ENCODE results near the gene C9orf85.

C9orf85 gene

DNA sequence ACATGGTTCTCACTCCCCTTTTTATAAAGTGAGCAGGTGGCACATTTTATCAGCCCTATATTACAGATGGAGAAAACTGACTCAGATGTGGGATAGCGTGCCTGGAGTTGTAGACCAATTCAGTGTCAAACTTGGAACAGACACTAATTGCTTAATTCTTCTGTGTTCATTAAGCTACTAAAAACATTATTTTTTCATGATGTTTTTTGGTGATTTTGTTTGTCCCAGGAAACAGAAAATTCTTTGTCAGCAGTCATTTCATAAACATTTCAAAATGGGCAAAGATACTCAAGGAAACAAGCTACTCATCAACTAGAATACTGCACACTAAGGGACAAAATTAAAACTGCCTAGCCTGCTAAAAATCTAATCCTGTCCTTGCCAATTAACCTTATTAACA is 2.6 kb upstream of the C9orf85 start:
- DNase-seq = no peak

DNA sequence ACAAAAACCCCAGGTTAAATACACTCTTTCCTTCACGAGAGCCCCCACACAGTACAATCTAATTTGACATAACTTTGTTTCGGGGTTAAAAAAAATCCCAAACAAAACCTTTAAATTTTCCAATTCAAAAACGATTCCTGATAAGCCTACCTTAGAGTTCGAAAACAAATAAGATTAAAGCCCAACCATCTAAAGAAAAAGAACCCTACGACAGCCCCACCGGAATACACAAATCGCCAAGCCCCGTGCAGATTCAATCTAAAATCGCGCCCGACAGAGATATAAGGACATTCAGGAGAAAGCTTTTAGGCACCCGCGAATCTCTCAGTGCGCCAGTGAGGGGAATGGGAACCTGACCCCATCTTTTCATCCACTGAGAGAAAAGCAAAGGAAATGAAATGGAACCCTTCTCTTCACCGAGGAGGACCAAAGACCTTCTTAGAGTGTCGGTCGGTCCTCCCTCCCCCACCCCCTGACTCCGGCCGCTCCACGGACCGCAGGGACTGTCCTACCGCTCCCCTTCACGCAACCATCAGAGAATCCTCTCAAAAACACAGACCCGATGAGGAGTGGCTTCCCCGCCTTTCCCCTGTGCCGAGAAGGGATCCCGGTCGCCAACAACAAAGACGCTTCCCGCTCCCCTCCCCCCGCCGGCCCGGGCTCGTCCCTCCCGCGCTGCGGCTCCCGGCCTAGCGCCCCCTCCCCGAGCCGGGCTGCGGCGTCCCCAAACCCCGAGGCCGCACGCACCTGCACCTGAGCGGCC is 1.4 kb upstream of the C9orf85 start:
- peak; percentile 8 to 37 for DNase-seq

DNA sequence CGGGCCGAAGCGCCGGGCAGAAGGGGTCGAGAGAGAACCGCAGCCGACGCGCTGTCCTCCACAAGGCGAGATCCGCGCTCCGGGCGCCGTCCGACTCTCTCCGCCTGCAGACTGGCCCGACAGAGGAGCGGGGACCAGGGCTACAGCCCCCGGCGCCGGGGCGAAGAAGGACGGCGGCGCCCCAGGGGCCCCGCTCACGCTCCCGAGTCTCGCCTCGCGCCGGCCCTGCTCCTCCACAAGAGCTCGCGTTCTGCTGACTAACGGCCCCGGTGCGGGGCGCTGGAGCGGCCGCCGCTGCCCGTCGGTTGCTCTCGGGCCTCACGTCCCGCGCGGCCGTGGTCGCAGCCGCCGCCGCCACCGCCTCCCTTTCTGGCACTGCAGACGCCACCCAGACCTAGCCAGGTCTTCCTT is 784 bp upstream of the C9orf85 start:
- no peak for DNase-seq

DNA sequence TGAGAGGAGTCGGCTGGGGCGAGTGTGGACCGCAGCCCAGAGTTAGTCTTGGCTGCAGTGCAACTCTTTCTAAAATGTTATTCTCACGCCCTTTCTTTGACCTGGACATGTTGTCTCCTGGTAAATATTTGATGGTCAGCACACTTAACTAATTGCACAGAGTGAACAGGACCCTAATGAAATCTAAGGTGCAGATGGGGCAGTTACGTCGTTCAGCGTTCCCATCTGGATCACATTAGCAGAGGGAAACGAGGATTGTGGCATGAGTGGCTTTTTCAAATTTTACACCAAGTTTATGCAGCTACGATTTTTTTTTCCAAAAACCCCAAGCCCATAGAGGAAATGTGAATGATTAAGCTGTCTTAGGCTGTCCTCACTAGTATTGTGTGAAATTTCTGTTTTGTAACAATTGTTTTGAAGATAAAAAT is 483 bp downstream of the C9orf85 start:
- DNase-seq = no peak

DNA sequence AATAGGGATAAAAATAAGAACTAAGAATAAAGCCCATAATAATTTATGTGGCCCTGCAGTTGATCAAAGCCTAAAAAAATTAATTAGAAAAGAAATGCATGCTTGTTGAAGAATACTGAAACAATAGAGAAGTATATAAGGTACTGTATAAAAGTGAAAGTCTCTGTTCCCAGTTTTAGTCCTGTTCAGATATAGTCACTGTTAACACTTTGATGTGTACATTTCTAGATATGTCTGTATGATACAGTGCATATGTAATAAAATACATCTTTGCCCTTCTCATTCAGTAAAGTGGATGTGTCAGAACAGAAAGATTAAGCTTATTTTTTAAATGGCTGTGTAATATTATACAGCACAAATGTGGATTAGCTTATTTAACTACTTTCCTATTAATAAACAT is 4.1 kb downstream of the C9orf85 start:
- no peak for DNase-seq

DNA sequence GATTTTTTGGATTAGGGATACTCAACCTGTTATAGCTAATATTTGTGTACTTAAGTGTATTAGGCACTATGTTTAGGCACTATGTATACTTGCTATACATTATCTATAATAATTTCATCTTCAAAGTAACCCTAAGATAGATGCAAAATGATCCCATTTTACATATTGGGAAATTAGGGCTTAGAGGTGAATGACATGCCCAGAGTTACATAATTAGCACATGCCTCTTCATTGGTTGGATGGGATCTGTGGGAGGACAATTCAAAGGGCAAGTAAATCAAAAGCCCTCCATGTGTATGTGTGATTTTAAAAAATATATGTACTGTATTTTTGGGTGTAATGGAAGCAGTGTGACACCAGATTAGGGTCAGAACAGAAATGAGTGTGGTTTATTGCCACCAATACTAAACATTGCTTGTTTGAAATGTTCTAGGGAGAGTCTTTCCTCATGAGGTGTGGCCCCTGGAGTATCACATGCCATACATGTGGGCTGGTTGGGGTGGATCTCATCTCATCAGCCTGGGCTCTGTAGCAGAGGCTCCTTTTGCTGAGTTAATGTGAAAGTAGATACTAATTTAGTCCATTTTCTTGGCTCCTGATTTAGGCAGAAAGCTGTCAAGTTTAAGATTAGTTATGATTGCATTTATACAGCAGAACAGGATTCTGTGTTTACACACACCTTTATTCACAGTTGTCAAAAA is 5.5 kb downstream of the C9orf85 start:
- no peak for DNase-seq

DNA sequence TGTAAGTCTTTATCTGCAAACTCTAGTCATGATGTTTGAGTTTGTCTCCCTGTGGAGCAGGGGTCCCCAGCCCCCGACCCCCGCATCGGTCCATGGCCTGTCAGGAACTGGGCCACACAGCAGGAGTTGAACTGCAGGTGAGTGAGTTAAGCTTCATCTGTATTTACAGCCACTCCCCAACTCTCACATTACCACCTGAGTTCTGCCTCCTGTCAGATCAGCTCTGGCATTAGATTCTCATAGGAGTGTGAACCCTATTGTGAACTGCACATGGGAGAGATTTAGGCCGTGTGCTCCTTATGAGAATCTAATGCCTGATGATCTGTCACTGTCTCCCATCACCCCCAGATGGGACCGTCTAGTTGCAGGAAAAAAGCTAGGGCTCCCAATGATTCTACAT is 7.0 kb downstream of the C9orf85 start:
- no peak for DNase-seq

DNA sequence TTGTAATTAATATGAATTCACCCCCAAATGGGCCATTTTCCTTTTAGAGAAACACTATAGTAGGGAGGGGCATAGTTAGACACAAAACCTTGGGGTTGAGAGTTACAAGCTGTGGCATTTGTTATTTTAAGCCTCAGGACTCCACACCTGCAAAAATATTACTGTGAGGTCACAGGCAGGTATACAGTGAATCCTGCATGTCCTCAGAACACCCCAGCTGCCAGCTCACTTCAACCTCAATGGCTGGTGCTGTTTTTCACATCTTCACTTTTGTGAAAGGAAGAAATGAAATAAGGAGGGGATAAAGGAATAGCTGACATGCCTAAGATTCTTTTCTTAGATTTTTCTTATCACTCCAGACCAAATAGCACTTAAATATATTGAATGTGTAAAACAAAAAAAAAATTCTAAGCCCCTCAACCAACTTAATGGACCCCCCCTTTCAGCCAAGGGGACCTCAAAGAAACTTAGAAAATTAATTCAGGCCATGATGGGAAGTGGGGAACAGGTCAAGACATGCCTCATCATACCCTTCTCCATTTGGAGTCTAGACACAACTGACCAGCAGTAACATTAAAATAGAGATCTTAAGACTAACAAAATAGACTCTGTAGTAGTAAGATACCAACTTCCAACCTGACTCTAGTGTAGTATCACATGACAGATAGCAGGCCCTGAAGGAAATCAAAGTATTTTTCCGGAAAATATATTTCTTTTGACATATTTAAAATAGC is 9.2 kb downstream of the C9orf85 start:
- DNase-seq = no peak

DNA sequence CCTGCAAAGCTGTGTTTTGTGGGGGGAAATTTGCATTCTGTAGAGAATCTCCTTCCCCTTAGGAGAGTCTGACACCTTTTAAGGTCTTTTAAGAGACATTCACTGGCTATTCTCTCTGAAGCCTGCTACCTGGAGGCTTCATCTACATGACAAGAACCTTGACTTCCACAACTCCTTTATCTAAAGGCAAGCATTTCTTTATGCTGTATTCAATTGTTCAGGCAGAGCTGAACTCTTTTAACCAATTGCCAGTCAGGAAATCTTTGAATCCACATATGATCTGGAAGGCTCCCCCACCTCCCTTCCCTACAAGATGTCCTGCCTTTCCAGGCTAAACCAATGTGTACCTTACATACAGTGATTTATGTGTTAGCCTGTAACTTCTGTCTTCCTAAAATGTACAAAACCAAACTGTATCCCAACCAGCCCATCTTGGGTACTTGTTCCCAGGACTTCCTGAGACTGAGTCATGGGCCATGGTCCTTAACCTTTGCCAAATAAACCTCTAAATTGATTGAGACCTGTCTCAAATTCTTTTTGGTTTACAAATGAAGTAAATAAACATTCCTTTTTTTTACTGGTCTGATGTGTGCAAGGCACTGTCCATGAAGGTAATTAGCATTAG is 9.9 kb downstream of the C9orf85 start:
- DNase-seq = no peak

DNA sequence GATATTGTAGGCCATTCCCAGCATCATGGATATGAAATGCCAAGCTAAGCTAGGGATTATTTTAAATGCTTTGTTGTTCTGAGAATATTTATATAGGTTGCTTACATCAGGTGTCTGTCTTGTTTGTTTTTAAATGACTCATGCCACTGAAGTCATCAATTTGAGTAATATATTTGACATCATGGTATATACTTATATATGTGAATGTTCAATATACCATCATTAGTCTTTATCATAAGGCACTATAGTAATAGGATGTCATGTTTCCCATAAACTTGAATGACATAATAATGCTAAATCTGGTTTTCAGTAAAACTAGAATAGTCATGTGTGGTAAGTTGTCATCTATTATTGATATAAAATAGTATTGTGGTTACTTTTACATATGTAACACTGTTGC is 13.1 kb downstream of the C9orf85 start:
- DNase-seq = no peak

DNA sequence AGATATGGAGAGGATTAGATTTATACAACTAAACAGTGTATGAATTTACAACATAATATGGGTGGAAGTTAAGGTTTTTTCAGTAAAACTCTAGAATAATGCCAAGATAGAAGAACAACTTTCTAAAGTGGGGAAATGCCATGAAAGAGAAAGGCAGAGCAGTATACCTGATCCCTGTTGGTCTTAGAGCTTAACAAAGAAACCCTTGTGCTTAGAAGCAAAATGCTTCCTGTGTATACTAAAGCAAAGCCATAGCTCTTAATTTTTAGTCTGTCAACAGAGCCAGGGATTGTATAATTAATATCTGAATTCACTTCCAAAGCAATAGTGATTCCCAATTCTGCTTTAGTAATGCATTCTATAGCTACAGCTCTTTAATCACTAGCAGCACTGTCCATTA is 14.4 kb downstream of the C9orf85 start:
- no peak for DNase-seq

DNA sequence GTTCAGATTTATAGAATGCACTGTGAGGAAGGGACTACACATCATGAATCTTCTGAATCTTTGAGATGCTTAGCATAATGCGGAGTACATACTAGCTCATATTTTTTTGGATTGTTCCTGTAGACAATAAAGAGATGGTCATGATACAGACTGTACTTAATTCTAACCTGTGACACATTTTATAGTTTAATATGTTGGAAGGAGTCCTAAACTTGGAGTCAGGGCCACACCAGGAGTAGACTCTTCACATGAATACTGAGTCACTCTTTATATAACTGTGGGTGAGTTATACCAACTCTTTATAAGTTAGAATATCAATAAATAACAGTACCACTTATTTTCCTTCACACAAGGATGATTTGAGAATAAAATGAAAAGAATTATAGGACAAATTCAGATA is 16.9 kb downstream of the C9orf85 start:
- no peak for DNase-seq

DNA sequence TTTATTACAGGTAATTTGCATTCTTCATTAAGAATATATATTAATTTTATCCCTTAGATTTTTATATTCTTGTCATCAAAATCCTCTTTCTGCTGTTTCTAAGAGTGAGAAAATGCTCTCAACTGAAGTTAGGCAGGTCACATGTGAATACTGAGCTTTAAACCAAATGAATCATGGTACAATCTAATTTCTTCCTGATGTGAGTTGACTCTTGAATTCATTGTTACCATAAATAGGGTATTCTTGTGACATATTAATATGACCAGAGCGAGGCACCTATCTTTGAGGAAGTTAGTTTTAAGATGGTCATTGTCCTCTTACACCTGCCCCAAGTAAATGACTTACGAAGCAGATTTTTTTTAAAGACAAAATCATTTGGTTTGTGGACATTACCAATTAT is 17.4 kb downstream of the C9orf85 start:
- no peak for DNase-seq

DNA sequence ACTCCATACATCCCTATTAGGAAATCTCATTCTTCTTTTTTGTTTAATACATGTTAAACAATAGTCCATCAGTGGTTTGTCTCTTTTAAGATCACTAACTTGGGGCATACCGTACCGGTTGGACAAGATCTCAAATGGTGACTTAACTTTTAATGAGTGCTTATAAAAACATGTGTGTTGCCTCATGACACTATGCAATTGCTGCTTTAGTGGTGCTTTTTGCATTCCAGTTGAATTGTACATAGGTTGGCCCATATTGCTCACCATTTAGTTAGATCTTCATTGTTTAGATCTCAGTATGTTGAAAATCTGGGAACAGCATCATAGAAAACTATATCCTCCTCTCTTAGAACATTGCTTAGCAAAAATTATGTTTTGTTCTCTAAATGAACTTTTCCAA is 17.8 kb downstream of the C9orf85 start:
- DNase-seq = no peak

DNA sequence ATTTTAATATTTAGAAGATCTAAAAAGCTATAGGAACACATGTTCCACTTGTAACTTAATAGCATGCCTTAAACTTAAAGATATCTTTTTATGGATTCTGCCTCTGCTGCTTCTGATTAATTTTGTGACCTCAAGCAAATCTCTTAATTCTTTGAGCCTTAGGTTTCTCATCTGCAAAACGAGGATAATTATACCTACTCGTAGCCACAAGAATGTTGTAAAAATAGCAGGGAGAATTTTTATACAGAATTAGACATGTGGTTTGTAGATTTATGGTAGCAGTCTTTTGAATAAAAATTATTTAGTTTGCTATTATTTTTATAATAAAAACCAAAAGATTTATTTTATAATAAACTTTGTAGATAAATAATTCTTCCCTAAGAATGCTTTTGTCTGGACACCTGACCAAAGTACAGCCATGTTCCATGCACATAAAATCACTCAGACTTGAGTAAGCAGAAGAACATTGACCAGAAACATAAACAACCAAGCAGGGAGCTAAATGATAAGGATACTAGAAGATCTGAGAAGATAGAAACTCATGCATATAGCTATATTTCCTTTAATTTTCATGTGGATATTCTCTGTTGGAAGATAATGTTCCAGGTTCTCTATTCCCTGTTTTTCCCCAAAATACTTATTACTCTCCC is 18.5 kb downstream of the C9orf85 start:
- DNase-seq = no peak

DNA sequence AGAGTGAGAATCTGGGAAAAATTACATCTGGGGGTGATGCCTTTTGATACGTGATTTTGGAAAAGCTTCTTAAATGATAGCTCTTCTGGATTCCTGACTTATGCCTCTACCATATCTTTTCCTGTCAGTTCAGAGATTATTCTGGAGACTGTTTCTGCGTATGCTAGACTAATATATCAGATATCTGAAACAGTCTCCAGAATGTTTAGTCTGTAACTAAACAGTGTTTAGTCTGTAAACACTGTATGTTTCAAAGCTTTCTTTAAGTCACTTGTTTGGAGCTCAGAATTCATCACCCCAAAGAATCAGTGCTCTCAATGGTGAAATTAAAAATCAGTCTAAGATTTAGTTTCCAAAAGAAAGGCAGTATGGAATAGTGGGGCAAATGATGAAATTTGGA is 19.7 kb downstream of the C9orf85 start:
- no peak for DNase-seq

DNA sequence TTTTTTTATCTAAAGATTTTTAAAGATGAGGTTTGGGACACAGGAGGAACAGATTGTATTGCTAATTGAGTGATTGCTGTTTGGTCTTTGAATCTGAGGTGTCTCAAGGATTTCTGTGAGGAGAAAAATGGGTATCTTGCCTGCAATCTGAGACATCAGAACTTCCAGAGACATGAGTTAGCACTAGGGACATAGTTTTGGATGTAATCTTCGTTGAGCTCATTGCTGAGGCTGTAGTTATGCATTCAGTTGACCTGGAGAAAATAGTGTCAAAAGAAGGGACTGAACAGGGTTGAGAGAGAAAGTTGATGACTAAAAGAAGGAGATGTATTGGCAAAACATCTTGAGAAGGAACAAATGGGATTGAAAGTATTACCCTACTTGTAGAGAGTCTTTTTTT is 24.6 kb downstream of the C9orf85 start:
- no peak for DNase-seq

DNA sequence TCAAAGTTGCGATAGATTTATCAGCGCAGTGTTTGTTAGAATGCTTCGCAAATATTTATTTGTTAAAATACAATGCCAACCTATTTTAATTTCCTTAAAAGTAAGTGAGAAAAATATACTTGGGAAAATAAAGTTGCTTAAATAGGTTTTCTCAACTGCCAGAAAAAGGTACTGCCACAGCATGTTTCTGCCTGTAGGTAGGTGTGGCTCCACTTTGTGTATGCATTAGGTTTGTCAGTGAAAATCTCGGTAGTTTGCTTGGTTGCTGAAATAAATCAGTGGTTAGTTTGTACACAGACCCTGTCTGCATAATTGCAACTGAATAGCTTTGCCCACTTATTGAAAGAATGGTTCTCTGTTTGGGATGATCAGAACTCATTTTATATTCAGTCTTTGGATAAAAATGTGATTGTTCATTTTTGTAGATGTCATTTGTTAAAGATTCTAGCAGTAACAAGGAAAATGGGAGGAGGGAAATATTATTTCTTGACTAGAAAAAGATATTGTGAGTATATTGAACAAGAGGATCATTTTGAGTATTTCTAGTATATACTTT is 25.7 kb downstream of the C9orf85 start:
- no peak for DNase-seq

DNA sequence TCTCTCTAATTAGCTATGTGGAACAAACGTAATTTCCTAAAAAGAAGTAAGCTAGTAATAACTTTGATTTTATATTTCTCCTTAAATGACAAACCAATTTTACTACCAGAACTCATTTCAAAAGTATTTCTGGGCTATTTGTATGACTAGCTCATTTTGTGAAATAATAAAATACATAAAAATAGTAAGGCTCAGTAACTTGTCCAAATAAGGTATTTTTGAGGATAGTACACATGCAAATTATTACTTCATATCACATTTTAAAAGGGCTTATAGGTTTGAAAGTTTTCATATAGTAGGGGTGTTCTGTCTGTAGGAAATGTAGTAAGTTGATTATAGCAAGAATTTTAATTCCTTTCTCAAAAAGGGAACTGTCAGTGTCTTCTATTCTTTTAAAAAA is 26.5 kb downstream of the C9orf85 start:
- DNase-seq = no peak

DNA sequence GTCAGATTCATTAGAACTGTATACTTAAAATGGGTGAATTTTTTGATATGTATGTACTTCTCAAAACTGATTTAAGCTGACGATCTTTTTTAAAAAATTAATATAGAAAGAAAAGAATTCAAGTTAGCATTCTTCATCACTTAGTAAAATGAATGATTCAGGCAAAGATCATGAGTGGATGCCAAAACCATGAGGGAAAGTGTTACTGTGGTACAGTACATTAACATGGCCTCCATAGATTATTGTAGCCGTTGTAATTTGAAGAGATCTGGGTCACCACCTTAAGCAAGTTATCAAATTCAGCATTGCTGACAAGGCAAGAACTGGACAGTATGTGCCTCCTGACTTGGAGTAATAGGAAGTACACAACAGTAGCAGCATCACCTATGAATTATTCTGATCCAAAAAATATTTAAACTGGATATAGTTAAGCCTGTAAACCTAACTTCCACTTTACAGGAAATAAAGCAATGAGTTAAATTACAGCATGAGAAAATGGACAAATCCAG is 29.7 kb downstream of the C9orf85 start:
- no peak for DNase-seq

DNA sequence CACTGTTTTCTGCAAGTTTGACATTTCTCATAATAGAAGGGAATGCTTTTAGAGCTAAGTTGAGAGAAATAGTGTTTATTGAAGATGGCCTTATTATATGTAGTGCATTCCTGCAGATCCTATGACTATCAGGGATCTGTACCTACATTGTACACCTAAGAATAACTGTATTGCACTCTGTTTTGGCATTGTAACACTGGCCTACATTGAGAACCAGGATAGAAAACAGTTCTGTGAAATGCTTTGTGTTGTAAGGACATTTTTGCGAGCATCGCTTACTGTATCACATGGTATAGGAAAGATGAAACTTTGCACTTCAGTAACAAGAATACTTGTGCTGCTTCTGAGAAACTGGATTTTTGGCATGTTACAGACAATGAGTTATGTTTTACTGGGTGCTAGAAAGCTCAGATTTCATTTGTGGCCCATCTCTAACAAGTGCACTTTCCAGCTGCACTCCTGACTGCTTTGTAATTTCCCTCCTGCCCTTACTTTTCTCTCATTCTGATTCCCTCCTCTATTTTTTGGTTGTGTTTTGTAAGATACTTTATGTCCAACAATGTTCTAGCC is 30.6 kb downstream of the C9orf85 start:
- DNase-seq = no peak

DNA sequence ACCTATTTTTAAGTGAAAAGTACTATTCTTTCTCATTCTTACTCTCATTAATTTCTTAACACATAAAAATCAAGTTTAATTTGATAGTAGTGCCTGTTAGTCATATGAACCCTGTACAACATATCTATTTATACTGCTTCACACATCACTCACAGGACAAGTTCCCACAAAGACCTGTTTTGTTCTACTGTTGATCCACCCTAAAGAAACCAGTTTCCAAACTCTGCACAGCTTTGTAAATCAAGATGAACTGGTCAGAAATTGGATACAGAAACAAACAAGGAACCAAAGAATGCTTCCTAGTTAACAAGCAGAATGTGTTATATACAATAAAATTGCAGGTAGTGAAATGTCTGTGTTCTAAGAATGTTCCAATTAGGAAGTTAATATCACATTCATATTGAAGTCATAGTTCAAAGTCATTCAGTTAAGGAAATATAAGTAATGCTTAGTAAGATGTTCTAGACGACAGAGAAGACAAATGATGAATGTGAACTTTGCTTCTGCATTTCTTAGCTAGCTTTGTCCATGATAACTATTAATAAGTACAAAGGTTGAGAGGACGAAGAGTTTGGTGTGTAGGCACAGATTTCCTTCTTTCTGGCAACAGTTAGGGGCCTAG is 33.4 kb downstream of the C9orf85 start:
- DNase-seq = no peak
